Thyroid gland (tissue), 4 donors: ENCODE data around the gene BACH2. TPM values are rescaled to one million over a fixed set of nuclear protein-coding genes. Genes with fewer than 3 reads are reported as not detected.

Experiments
- DNase-seq, 2 donors: peaks; one replicate each; pipeline ENCODE4 v3.0.0-alpha.2; 2019
- H3K27ac ChIP-seq, 3 donors: fragments of 200-600 bp; sonication (generic); 1 replicate in 2 of 3; 2 replicates in 1 of 3; pipeline ENCODE4 v1.5.1; 2016 to 2019; ENCODE audit warnings: mild to moderate bottlenecking in 1 of 3, moderate library complexity in 1 of 3
- H3K27me3 ChIP-seq: fragments of 200-600 bp; sonication (generic); one replicate; pipeline ENCODE4 v1.5.1; 2019
- H3K36me3 ChIP-seq, 2 donors: fragments of 200-600 bp; sonication (generic); one replicate each; pipeline ENCODE4 v1.5.1; 2016 to 2019
- H3K4me1 ChIP-seq, 2 donors: fragments of 200-600 bp; sonication (generic); one replicate each; pipeline ENCODE4 v1.5.1; 2017 to 2019
- H3K4me3 ChIP-seq, 3 donors: fragments of 200-600 bp; sonication (generic); replicated peaks in 1 of 3; 1 replicate in 2 of 3; 2 replicates in 1 of 3; pipeline ENCODE4 v1.5.1; 2016; ENCODE audit warnings: mild to moderate bottlenecking in 1 of 3
- H3K9me3 ChIP-seq: fragments of 200-600 bp; sonication (generic); one replicate; pipeline ENCODE4 v1.5.1; 2017
- CTCF ChIP-seq, 6 experiments: fragments of 200-600 bp in 3 of 6; fragments of 450-650 bp in 3 of 6; sonication (generic) in 3 of 6; IDR thresholded peaks; one replicate each; pipeline ENCODE4 v1.5.1; 2016 to 2019; ENCODE audit warnings: antibody characterized with exemption in 6 of 6, mild to moderate bottlenecking in 2 of 6, inconsistent platforms in 1 of 6, moderate library complexity in 1 of 6
- POLR2A ChIP-seq, 2 donors: fragments of 450-650 bp; IDR thresholded peaks; one replicate each; pipeline ENCODE4 v1.6.1; 2017; ENCODE audit warnings: antibody characterized with exemption in 2 of 2, mild to moderate bottlenecking in 2 of 2, moderate library complexity in 1 of 2
- WGBS, 2 donors: methylation state at CpG; one replicate each; pipeline ENCODE4 v1.1.5; 2017; 5-methylcytosine and 5-hydroxymethylcytosine counted together
- intact Hi-C: fragments of 100-400 bp; cut with DNase I; formaldehyde crosslinking; loops from one replicate; pipeline ENCODE4 v1.15.1; 2023
- total RNA-seq, 4 donors: library from RNA; depleted of rRNA; stranded (reverse); fragments of >200 nt; gene quantifications; one replicate each; pipeline ENCODE4 v1.2.3, GENCODE V29; 2016

Gene BACH2
- total RNA-seq, 4 donors from 2014 or later = 0.98 to 6.6 (median 3.9) TPM

DNA sequence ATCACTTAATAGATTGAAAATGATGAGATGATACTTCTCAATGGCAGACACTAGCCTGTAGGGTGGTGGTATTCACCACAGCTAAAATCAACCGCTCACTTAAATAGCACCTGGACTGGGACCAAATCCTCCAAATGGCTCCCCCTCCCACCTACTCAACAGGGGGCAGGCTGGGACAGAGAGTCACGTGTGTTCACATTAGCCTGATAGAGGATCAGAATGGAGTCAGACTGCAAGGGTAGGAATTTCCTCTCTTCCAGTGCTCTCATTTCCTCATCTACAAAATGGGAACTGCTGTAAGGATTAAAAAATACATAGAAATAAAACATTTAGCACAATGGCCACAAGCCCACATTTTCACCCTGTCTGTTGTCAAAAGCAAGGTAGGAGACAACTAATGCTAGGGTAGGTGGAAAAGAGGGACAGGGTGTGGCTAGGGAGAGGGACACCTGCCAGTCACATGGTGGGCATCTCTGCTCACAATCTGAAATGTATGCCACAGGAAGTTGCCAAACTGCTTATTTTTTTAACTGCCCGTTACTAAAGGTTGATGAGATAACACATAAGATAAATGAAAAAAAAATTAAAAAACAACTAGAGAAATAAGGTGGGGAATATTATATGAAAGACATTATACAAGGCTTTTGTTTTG lies 55.3 kb downstream of the BACH2 start:
- intact Hi-C loops = no loop called here
- DNase-seq = no peak
- Histone ChIP-seq H3K9me3 (no peaks in the 10 kb centered on the region), H3K4me3 (no peak overlapping the region), H3K27me3 (no peaks in the 10 kb centered on the region), H3K27ac (no peak overlapping the region), H3K4me1 (no peaks in the 10 kb centered on the region), H3K36me3 (no peaks in the 10 kb centered on the region)
- WGBS, 2 donors = 62 to 69% methylated on average over 3 of the region's 3 CpGs
- TF ChIP-seq POLR2A (IDR thresholded peaks at IDR 0.05) (no peak), CTCF (IDR thresholded peaks at IDR 0.05) (no peak)

DNA sequence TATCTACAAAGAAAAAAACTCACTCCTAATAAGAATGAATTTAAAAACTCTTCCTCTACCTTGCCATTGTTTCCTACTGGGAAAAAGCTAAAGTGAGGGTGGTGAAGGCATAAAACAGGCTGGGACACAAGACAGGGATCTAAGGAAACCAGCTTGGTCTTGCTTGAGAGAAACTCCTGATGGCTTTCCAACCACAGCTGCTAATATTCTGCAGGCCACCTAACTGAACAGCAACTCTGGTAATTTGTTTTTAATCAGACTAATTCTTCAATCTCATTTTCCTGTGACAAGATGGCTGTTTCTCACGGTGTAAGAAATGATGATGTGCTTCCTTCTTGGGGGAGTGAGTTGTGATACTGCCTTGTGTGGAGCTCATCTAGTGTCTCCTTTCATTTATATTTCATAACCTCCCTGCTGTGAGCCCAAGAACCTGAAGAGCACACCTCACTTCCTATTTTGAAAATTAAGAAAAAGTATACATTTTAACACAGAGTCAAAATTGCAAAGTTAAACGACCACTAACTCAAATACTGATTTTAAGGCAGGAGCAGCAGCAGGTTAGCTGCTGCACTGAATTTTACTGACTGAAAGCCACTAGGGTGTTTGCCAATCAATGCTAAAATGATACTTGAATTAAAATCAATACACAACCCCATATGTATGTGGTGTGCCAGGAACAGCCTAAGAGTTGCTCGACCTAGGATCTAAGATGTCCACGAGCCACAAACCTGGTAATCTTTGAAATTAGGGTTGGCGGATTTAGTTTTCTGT lies 58.0 kb downstream of the BACH2 start:
- no peak for TF ChIP-seq CTCF (IDR thresholded peaks at IDR 0.05)
- no peak for TF ChIP-seq POLR2A (IDR thresholded peaks at IDR 0.05)
- Histone ChIP-seq H3K4me3 (no peak overlapping the region), H3K27ac (no peak overlapping the region), H3K4me1 (peaks cover 0 to 5% of the 10 kb centered on the region in 2 donors), H3K9me3 (no peaks in the 10 kb centered on the region), H3K36me3 (no peaks in the 10 kb centered on the region), H3K27me3 (no peaks in the 10 kb centered on the region)
- DNase-seq = no peak
- intact Hi-C loops = no loop called here
- 86 to 89% methylated on average over 5 of the region's 5 CpGs for WGBS, 2 donors

- TF ChIP-seq CTCF (IDR thresholded peaks at IDR 0.05) = no peak
- no peak for TF ChIP-seq POLR2A (IDR thresholded peaks at IDR 0.05)
- no peak overlapping the region for H3K4me3 ChIP-seq
- H3K27me3 ChIP-seq = no peaks in the 10 kb centered on the region
- WGBS, 2 donors = 87 to 89% methylated on average over 4 of the region's 4 CpGs
- no peaks in the 10 kb centered on the region for H3K36me3 ChIP-seq
- H3K9me3 ChIP-seq = no peaks in the 10 kb centered on the region
- peaks cover 0 to 5% of the 10 kb centered on the region in 2 donors for H3K4me1 ChIP-seq
- no peak for DNase-seq
- intact Hi-C loops = no loop called here
- no peak overlapping the region for H3K27ac ChIP-seq
Observed at GRCh38 chr6:90237350-90237990, 59.2 kb downstream of the BACH2 start.

DNA sequence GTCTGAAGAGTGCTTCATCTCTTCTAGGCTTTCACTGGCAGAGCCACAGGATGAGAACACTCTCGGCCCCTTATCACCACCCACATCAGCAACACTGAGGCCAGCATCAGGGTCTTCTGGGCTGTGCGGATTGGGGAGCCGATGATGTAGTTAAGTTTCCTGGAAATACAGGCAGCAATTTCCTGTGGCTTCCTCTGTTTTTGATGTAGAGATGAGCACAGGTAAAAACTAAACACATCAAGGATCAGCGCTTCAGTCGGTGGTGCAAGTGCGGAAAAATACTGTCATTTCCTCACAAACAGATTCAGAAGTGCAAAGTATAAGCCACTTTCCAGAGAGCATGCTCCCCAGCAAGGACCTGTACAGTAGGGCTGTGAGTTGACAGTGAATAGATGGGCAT lies 62.6 kb downstream of the BACH2 start:
- Histone ChIP-seq H3K4me3 (no peak overlapping the region), H3K27me3 (no peaks in the 10 kb centered on the region), H3K36me3 (no peaks in the 10 kb centered on the region), H3K4me1 (peaks cover 0 to 5% of the 10 kb centered on the region in 2 donors), H3K27ac (no peak overlapping the region), H3K9me3 (no peaks in the 10 kb centered on the region)
- intact Hi-C loops = no loop called here
- 73 to 89% methylated on average over 6 of the region's 6 CpGs for whole genome bisulfite sequencing, 2 donors
- TF ChIP-seq CTCF (IDR thresholded peaks at IDR 0.05) (no peak), POLR2A (IDR thresholded peaks at IDR 0.05) (no peak)
- no peak for DNase-seq

GRCh38 chr6:90233213-90233612 lies 63.4 kb downstream of the BACH2 start:
- TF ChIP-seq CTCF (IDR thresholded peaks at IDR 0.05) (no peak), POLR2A (IDR thresholded peaks at IDR 0.05) (no peak)
- no peaks in the 10 kb centered on the region for H3K36me3 ChIP-seq
- WGBS, 2 donors = 97 to 100% methylated on average over 2 of the region's 2 CpGs
- DNase-seq = no peak
- H3K4me1 ChIP-seq = peaks cover 0 to 5% of the 10 kb centered on the region in 2 donors
- H3K9me3 ChIP-seq = no peaks in the 10 kb centered on the region
- H3K27ac ChIP-seq = no peak overlapping the region
- intact Hi-C loops = no loop called here
- H3K4me3 ChIP-seq = no peak overlapping the region
- no peaks in the 10 kb centered on the region for H3K27me3 ChIP-seq
